ENCODE data around the gene EXD2. TPM values are rescaled to one million over a fixed set of nuclear protein-coding genes. Genes with fewer than 3 reads are reported as not detected.

The EXD2 gene
- total and polyA plus RNA-seq, 2 experiments from 2014 or later = 10.3 to 23.3 TPM

GRCh38 chr14:69237584-69237983 is 46.3 kb downstream of the EXD2 start:
- Mint-ChIP-seq H3K9me3 (no peaks in the 10 kb centered on the region), H3K4me3 (no peak overlapping the region), H3K27me3 (ENCODE audit: insufficient read depth, low read depth, poor library complexity) (no peaks in the 10 kb centered on the region), H3K36me3 (ENCODE audit: low read depth) (peaks cover 18% of the 10 kb centered on the region), H3K27ac (no peak overlapping the region), H3K4me1 (peaks cover 5% of the 10 kb centered on the region)
- no peak overlapping the region for H3K27ac ChIP-seq (ENCODE audit: low read depth)
- ATAC-seq (no peak), DNase-seq (ENCODE audit: low spot score) (no peak)
- H3K4me1 ChIP-seq (ENCODE audit: insufficient read depth) = no peaks in the 10 kb centered on the region
- no peaks in the 10 kb centered on the region; the same call in 1 of the 2 replicates for H4K20me1 ChIP-seq (replicated peaks; ENCODE audit: insufficient read depth)
- H3K4me3 ChIP-seq = no peak overlapping the region
- H3F3A ChIP-seq (replicated peaks; ENCODE audit: low read depth) = no peaks in the 10 kb centered on the region
- H2AFZ ChIP-seq = no peak overlapping the region
- no peak overlapping the region for H3K4me2 ChIP-seq
- H3K27me3 ChIP-seq (ENCODE audit: insufficient read depth) = no peaks in the 10 kb centered on the region
- H3K79me2 ChIP-seq (replicated peaks; ENCODE audit: insufficient read depth) = no peaks in the 10 kb centered on the region
- no peaks in the 10 kb centered on the region for H3K9me2 ChIP-seq (ENCODE audit: insufficient read depth)
- TF ChIP-seq REST (IDR thresholded peaks at IDR 0.05; ENCODE audit: unreplicated experiment) = no peak
- no peak for TF ChIP-seq EZH2 (IDR thresholded peaks at IDR 0.05; ENCODE audit: low read depth, unreplicated experiment)
- no peak for TF ChIP-seq STAT1 (IDR thresholded peaks at IDR 0.05; ENCODE audit: unreplicated experiment)
- TF ChIP-seq ZNF114 (CRISPR knock-in tag; IDR thresholded peaks at IDR 0.05) = no peak
- TF ChIP-seq JUNB (IDR thresholded peaks at IDR 0.05; ENCODE audit: unreplicated experiment) = no peak
- no peak for TF ChIP-seq ETS1 (IDR thresholded peaks at IDR 0.05)
- no peak for TF ChIP-seq CREB1 (CRISPR knock-in tag; IDR thresholded peaks at IDR 0.05; ENCODE audit: low read depth)
- no peak for TF ChIP-seq POLR2AphosphoS5 (IDR thresholded peaks at IDR 0.05; ENCODE audit: low read depth)
- TF ChIP-seq ZNF462 (CRISPR knock-in tag; IDR thresholded peaks at IDR 0.05) = no peak
- TF ChIP-seq EZH2phosphoT487 (IDR thresholded peaks at IDR 0.05; ENCODE audit: unreplicated experiment) = no peak
- H3K36me3 ChIP-seq (ENCODE audit: insufficient read depth) = peaks cover 8% of the 10 kb centered on the region; the same call in 1 of the 2 replicates

Measured in GM23338 (cell line).